ENCODE data around the gene HERC3.

Gene HERC3

GRCh38 chr4:88591787-88592599, at the start of gene HERC3:
HERC3 (plus strand) TSS chr4:88592480; CDS start chr4:88605824, 13,344 bp downstream.
- in situ Hi-C loops (cut with MboI; ENCODE audit: low sequenced_read_pairs) = no loop called here

- in situ Hi-C loops (cut with MboI; ENCODE audit: low sequenced_read_pairs) = loop anchor here (25.0 kb wide), 1 partner anchor 462 kb away; no protein-coding TSS in a partner anchor
Observed at GRCh38 chr4:88549815-88550214, 42.5 kb upstream of the HERC3 start.

- in situ Hi-C loops (cut with MboI; ENCODE audit: low sequenced_read_pairs) = no loop called here
Observed at GRCh38 chr4:88567591-88567990, 24.7 kb upstream of the HERC3 start.

GRCh38 chr4:88570001-88570400, 22.3 kb upstream of the HERC3 start:
- in situ Hi-C loops (cut with MboI; ENCODE audit: low sequenced_read_pairs) = no loop called here

- in situ Hi-C loops (cut with MboI; ENCODE audit: low sequenced_read_pairs) = no loop called here
Observed at GRCh38 chr4:88573276-88573980, 18.9 kb upstream of the HERC3 start.

GRCh38 chr4:88573995-88574394, 18.3 kb upstream of the HERC3 start:
- in situ Hi-C loops (cut with MboI; ENCODE audit: low sequenced_read_pairs) = no loop called here

GRCh38 chr4:88575186-88575585, 17.1 kb upstream of the HERC3 start:
- in situ Hi-C loops (cut with MboI; ENCODE audit: low sequenced_read_pairs) = no loop called here

- in situ Hi-C loops (cut with MboI; ENCODE audit: low sequenced_read_pairs) = no loop called here
Observed at GRCh38 chr4:88582493-88582892, 9.8 kb upstream of the HERC3 start.

- in situ Hi-C loops (cut with MboI; ENCODE audit: low sequenced_read_pairs) = no loop called here
Observed at GRCh38 chr4:88583631-88584470, 8.4 kb upstream of the HERC3 start.

GRCh38 chr4:88584471-88584900, 7.8 kb upstream of the HERC3 start:
- in situ Hi-C loops (cut with MboI; ENCODE audit: low sequenced_read_pairs) = no loop called here

- in situ Hi-C loops (cut with MboI; ENCODE audit: low sequenced_read_pairs) = no loop called here
Observed at GRCh38 chr4:88585917-88586316, 6.4 kb upstream of the HERC3 start.

- in situ Hi-C loops (cut with MboI; ENCODE audit: low sequenced_read_pairs) = no loop called here
Observed at GRCh38 chr4:88587306-88587705, 5.0 kb upstream of the HERC3 start.

- in situ Hi-C loops (cut with MboI; ENCODE audit: low sequenced_read_pairs) = no loop called here
Observed at GRCh38 chr4:88592600-88593448, 544 bp downstream of the HERC3 start.

- in situ Hi-C loops (cut with MboI; ENCODE audit: low sequenced_read_pairs) = no loop called here
Observed at GRCh38 chr4:88597970-88598660, 5.8 kb downstream of the HERC3 start.

- in situ Hi-C loops (cut with MboI; ENCODE audit: low sequenced_read_pairs) = no loop called here
Observed at GRCh38 chr4:88599298-88599697, 7.0 kb downstream of the HERC3 start.

- in situ Hi-C loops (cut with MboI; ENCODE audit: low sequenced_read_pairs) = no loop called here
Observed at GRCh38 chr4:88599714-88600113, 7.4 kb downstream of the HERC3 start.

GRCh38 chr4:88600176-88600838, 8.0 kb downstream of the HERC3 start:
- in situ Hi-C loops (cut with MboI; ENCODE audit: low sequenced_read_pairs) = no loop called here

GRCh38 chr4:88604978-88605678, 12.8 kb downstream of the HERC3 start:
- in situ Hi-C loops (cut with MboI; ENCODE audit: low sequenced_read_pairs) = no loop called here

- in situ Hi-C loops (cut with MboI; ENCODE audit: low sequenced_read_pairs) = no loop called here
Observed at GRCh38 chr4:88605736-88606135, 13.5 kb downstream of the HERC3 start.

Measured in HL-60/S4 treated with phorbol 12-myristate 13-acetate at 8.2 ng/mL for 4 days and 3 days (cell line).